Activated CD4-positive, CD25-positive, alpha-beta regulatory T cell treated with anti-CD3 and anti-CD28 coated beads, Interleukin-2, amount 50 U/mL, for 72 hours (primary cell): ENCODE data around the gene CEP85L.
A peak's percentile ranks its signal among the peaks of the same experiment; 100 is the strongest.

Experiments
- DNase-seq: peaks from one replicate; pipeline ENCODE4 v3.0.0; 2021

Gene CEP85L

DNA sequence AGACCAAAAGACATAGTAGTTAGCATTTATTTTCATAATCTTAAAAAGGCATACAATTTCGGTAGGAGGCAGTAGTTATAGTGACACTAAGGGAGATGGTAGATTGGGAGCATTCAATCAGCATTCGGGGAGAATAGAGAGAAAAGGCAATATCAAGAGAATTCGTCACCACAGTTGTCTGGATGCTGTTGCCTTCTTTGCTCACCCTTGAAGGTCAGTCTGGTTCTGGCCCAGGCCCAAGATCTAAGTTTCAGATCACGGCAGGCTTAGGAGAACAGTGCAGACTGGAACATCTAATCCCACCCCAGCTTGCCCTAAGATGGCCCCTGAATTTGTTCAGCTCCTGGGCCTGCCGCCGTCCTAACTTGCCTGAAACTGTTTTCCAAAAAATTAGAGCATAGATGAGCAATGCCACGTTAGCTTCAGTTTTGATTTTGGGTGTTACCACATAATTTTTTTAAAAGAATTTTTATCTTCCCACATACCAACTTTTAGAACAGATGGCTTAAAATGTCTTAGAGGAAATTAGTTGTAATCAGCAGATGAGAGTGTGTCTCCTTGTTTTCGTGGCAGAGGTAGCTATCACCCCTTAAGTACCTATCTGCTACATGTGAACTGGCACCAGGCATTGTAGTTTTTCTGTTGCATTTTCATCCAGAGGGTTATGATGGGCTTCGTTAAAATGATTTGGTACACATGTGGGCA lies 8.3 kb upstream of the CEP85L start:
- no peak for DNase-seq

DNA sequence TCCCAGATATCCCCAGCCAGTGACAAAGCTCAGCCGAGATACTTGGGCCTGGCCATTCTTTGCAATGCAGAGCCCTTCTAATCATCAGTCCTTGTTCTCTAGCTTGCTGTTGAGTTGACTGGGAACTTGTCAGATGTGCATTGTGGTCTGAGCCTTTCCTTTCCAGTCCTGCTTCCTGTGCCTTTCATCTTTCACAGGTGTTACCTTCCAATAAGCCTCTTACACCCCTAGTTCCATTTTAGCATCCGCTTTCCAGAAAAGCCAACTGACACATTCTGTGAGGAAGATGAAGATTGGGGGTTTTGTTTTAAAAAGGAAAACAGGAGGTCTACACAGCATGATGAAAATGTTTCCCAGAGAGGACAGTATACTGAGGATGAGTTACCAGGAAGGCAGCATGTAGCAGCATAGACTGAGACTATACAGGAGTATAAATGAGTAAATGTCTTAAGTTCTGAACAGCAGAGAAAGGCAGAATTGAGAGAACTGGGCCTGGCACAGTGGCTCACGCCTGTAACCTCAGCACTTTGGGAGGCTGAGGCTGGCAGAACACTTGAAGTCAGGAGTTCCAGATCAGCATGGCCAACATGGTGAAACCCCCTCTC lies 5.6 kb upstream of the CEP85L start:
- DNase-seq = no peak

DNA sequence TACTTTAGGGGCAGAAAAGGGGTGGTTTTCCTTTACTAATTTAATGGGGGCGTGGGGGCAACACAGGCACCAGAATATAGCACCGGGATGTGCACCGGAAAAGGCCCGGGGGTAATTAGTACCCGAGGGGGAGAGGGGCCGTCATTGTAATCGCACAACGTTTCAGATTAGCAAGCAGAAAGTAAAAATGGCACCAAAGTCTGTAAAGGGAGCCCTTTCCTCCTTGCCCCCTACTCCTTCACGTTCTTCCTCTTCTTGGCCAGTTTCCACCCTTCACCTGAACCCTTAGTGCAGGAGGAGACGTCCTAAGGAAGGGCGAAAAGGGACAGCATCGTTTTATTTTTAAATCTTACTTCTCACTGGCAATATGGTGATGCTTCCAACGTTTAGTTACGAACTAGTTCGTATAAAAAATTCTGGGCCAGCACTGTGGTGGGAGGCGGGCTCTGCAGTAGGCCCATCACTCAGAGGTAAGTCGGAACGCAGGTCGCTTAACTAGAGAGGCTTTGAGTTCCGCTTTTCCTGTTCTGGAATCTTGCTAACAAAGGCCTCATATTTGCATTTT lies 742 bp upstream of the CEP85L start:
- no peak for DNase-seq

DNA sequence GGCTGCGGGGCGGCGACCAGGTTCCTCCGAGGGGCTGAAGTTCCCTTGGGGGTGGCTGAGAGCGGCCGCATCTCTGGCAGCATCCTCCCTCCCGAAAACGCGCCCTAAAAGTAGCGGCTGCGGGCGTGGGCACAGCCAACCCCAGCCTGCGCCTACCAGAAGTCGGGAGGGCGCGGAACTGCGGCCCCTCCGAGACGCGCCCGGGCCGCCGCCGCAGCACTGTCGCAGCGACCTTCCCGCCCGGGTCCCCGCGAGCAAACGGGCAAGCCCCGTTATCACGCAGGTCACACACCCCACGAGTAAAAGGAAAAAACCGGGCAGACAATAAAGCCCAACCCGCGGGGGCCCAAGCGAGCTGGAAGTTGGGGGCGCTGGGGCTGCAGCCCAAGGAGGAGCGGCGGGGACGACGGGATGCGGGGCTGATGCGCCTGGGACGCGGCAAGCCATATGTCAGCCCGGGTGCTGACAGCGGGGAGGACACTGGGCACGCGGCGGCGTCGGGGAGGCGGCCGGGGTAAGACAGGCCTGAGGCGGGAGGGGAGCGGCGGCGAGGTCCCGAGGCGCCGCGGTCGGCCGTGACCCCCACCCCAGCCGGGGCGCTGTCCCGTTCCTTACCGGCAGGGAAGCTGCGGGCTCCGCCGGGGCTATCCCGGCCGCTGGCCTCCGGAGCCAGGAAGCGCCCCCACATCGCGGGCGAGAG lies 659 bp downstream of the CEP85L start:
- DNase-seq = peak; percentile 55

DNA sequence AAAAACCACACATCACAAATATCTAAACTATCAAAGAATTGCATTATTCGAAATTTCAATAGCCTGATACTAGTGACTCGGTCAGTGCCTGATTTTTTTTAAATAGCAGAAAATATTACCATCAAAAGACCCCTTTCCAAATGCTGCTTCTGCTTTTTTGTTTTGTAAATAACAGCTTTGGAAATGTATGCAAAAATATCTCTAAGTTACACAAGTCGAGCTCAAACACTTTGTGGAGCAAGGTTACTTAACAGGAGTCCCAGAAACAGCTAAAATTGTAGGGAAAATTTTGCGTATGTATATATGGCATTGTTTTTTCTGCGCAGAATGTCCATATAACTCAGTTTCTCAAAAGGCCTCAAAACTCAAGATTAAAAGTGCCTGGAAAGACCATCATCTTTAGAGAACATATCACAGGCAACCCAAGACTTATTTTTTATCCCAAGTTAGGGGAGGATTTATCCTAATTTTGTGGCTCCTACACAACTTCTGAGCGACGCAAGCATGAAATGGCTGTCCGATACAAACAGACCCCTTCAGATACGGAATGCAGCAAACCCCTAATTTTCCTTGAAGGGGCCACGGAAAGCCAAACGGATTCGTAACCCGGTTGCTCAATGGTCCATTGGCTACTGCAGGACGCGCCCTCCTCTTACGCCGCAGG lies 1.3 kb downstream of the CEP85L start:
- DNase-seq = no peak

DNA sequence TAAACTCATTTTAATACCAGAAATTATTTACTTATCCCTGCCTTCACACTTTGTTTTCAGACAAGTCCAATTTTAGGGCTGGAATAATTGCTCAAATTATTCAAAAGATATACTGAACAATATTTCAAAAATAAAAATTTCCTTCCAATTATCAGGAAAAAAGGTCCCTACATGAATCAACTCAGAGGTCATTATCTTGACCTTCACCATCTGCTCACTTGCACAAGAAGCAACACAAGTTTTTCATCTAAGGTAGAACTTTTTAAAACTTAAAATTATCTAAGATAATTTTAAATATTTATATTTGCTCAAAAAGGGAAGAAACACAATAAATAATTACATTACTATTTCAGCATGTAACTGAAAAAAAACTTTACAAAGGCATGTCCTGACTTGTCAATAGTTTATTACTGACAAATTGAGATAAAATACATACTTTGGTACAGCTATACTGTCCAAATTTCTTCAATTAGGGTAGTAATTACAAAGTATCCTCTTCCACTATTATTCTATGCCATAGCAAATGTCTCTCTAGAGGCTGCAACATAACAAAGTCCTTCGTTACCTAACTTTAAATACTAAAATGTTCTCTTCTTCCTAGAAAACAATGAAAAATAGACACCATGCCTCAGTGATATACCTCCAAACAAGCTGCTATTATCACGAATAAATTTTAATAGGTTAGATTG lies 2.4 kb downstream of the CEP85L start:
- no peak for DNase-seq

DNA sequence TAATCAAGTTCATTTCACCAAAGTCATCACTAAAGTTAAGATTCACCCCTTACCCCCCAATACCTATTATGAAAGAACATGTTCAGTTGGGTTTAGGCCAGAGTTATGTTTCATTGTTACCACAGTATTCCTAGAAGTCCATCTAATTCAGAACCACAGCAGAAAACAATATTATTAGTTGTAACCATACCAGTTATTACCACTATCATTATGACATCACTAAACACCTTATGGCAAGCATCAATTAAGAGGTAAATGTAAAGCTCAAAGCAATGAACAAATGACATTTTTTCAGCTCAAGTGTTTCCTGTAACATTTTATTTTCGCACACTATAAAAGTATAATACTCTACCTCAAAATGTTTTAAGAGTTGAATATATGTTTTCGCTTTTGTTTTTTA lies 4.4 kb downstream of the CEP85L start:
- no peak for DNase-seq

DNA sequence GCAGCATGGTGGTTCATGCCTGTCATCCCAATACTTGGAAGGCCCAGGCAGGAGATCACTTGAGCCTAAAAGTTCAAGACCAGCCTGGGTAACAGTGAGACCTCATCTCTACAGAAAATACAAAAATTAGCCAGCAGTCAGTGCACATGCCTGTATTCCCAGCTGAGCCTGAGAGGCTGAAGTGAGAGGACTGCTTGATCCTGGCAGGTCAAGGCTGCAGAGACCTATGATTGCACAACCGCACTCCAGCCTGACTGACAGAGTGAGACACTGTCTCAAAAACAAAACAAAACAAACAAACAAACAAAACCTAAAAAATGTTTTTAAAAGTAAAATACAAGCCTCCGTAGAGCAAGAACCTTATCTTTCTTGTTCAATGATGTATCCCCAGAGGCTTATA lies 6.0 kb downstream of the CEP85L start:
- no peak for DNase-seq

GRCh38 chr6:118644007-118644406 lies 7.4 kb downstream of the CEP85L start:
- DNase-seq = no peak

DNA sequence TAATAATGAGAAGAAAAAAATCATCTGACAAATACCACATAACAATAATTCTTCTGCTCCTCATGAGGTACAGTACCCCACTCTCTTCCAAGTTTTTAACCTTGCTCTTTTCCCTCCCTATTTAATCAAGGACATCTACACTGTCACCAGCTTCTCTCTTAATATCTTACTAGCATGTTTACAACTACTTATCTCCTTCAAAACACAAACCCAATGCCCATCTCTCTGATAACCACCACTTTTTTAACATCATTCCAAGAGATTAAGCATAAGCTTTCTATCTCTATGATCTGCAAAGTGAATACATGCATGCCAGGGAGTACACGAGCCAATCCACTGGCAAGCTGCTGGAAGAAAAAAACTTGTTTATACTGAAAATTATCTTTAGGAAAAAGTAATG lies 10.3 kb downstream of the CEP85L start:
- no peak for DNase-seq

DNA sequence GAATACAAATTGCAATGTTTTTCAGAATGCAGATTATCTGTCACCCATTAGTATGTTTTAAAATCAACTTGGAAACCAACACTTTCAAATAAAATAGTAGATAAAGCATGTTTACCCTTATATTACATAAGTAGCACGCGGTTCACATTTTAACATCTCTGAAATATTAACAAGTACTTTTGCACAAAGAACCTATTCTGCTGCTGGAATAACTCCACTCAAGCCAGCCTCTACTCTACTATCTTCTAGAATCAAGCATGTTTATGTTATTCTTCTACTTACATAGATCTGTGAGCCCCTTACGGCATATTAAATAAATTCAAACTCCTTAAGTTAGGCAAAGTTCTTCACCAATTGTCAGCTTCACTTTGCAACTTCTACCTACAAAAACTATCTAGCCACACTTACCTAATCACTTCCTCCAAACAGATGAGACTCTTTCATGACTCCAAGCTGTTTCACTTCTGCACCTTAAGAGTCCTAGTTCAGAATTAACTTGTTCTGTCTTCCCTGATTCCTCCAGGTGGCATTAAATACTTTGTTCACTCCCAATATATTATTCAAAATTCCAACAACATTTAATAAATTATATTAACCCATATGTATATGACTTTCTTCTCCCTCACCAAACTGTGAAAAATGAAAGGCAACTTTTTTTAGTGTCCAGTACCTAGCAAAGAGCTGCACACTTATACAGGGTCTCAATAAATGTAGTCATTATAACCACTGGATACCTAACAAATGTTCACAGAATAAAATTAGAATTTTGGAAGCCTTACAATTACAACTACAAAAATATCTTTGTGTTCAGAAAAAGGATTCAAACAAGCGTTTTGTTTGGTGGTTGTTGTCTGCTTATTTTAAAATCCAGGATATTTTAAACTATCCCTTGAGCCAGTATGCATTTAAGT lies 12.1 kb downstream of the CEP85L start:
- DNase-seq = no peak

- no peak for DNase-seq
These were observed 13.1 kb downstream of the CEP85L start for GRCh38 chr6:118638288-118638687.

- no peak for DNase-seq
These were observed 15.3 kb downstream of the CEP85L start for GRCh38 chr6:118635909-118636735.

GRCh38 chr6:118632359-118632758 lies 19.0 kb downstream of the CEP85L start:
- DNase-seq = no peak

- no peak for DNase-seq
These were observed 20.5 kb downstream of the CEP85L start for GRCh38 chr6:118630923-118631322.

DNA sequence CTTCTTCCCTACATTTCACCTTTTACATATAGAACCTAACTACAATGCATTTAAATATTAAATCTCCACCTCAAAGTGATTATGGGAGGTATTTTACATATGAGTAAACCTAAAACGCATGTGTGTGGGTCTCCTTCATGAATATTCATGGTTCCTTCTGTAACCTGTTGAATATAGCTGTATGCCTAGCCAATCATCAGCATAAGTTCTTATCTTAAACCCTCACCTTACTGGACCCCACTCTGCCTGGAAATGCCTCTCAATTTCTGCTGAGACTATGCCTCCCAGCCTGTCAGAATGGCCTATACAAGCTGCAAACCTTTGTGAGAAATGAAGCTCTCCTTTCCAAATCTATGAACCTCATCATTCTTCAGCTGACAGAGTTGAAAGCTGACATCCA lies 21.3 kb downstream of the CEP85L start:
- no peak for DNase-seq

GRCh38 chr6:118627724-118628123 lies 23.7 kb downstream of the CEP85L start:
- DNase-seq = no peak

DNA sequence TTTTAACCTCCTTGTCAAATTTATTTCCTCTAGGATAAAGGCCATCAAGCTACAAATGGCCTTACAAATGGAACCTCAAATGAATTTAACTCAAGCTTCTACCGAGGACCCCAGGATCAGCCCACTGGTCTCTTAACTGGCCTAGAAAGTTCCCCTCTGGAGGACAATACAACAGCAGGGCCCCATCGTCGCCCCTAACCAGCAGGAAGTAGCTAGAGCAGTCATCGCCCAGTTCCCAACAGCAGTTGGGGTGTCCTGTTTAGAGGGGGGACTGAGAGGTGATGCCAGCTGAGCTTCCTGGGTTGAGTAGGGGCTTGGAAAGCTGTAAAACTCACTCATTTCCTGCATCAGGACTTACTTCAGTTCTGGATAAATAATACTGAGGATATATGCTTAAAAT lies 25.6 kb downstream of the CEP85L start:
- no peak for DNase-seq

- DNase-seq = no peak
These were observed 29.5 kb downstream of the CEP85L start for GRCh38 chr6:118621799-118622470.

DNA sequence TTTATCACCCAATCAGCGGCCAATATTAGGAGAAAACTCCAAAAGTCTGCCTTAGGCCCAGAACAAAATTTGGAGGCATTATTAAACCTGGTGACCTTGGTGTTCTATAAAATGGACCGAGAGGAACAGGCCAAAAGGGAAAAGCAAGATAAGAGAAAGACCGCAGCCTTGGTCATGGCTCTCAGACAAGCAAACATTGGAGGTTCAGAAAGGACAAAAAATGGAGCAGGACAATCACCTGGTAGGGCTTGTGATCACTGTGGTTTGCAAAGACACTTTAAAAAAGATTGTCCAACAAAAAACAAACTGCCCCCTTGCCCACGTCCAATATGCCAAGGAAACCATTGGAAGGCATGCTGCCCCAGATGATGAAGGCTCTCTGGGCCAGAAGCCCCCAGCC lies 31.2 kb downstream of the CEP85L start:
- DNase-seq = no peak
